Measurements from ENCODE around the gene ARL5A.

GRCh38 chr2:151781642-151782041 is 46.6 kb downstream of the ARL5A start:
- TF ChIP-seq CTCF (IDR thresholded peaks at IDR 0.05) (no peak), POLR2A (IDR thresholded peaks at IDR 0.05) (no peak), POLR2AphosphoS5 (IDR thresholded peaks at IDR 0.05) (no peak)

All from upper lobe of left lung (tissue), 4 donors.